Progenitor cell of endocrine pancreas (in vitro differentiated cells): ENCODE results near the gene BCAP31. TPM values are rescaled to one million over a fixed set of nuclear protein-coding genes. Genes with fewer than 3 reads are reported as not detected.

Experiments used
- DNase-seq: peaks from one replicate; pipeline ENCODE4 v3.0.0; 2021; ENCODE audit warnings: low spot score; ENCODE audit not compliant: unreplicated experiment
- H3K27ac Mint-ChIP-seq: 2 replicates; pipeline ENCODE4 v1.8.0; 2021; ENCODE audit warnings: mild to moderate bottlenecking, moderate library complexity, mixed read lengths
- H3K27me3 Mint-ChIP-seq: 2 replicates; pipeline ENCODE4 v1.8.0; 2021; ENCODE audit warnings: mixed read lengths
- H3K36me3 Mint-ChIP-seq: 2 replicates; pipeline ENCODE4 v1.8.0; 2022; ENCODE audit warnings: mixed read lengths; ENCODE audit not compliant: insufficient read depth
- H3K4me1 Mint-ChIP-seq: 2 replicates; pipeline ENCODE4 v1.8.0; 2021; ENCODE audit warnings: low read depth, mixed read lengths
- H3K4me3 Mint-ChIP-seq: 2 replicates; pipeline ENCODE4 v1.8.0; 2021; ENCODE audit warnings: low read depth, mild to moderate bottlenecking, moderate library complexity, mixed read lengths
- H3K9me3 Mint-ChIP-seq: 2 replicates; pipeline ENCODE4 v1.8.0; 2021; ENCODE audit warnings: low read depth, mixed read lengths
- total RNA-seq: library from RNA; stranded (reverse); gene quantifications from 2 replicates; pipeline ENCODE4 v1.2.1, GENCODE V29; 2021
- TF ChIP-seq, protein P1 (sequence below): fragments of 200-600 bp; sonication (generic); IDR thresholded peaks from one replicate; pipeline ENCODE4 v1.5.0; 2021; ENCODE audit warnings: antibody characterized with exemption, mild to moderate bottlenecking; ENCODE audit not compliant: unreplicated experiment

BCAP31 gene
- total RNA-seq, 1 donor from 2014 or later: 142 TPM

DNA sequence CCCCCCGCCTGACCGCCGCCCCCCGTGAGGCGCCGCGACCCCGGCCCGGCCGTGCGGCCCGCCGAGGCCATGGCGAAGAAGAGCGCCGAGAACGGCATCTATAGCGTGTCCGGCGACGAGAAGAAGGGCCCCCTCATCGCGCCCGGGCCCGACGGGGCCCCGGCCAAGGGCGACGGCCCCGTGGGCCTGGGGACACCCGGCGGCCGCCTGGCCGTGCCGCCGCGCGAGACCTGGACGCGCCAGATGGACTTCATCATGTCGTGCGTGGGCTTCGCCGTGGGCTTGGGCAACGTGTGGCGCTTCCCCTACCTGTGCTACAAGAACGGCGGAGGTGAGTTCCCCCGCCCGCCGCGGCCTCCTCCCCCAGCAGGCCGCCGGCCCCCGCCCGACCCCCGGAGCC is 35.7 kb downstream of the BCAP31 start:
- H3K36me3 Mint-ChIP-seq: no peaks in the 10 kb centered on the region
- H3K27ac Mint-ChIP-seq: no peak overlapping the region
- H3K27me3 Mint-ChIP-seq: no peaks in the 10 kb centered on the region
- no peak for DNase-seq
- TF ChIP-seq, protein P1, sequence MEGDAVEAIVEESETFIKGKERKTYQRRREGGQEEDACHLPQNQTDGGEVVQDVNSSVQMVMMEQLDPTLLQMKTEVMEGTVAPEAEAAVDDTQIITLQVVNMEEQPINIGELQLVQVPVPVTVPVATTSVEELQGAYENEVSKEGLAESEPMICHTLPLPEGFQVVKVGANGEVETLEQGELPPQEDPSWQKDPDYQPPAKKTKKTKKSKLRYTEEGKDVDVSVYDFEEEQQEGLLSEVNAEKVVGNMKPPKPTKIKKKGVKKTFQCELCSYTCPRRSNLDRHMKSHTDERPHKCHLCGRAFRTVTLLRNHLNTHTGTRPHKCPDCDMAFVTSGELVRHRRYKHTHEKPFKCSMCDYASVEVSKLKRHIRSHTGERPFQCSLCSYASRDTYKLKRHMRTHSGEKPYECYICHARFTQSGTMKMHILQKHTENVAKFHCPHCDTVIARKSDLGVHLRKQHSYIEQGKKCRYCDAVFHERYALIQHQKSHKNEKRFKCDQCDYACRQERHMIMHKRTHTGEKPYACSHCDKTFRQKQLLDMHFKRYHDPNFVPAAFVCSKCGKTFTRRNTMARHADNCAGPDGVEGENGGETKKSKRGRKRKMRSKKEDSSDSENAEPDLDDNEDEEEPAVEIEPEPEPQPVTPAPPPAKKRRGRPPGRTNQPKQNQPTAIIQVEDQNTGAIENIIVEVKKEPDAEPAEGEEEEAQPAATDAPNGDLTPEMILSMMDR: no peak
- H3K4me1 Mint-ChIP-seq: peaks cover 5% of the 10 kb centered on the region
- H3K4me3 Mint-ChIP-seq: no peak overlapping the region
- H3K9me3 Mint-ChIP-seq: peaks cover 3% of the 10 kb centered on the region

DNA sequence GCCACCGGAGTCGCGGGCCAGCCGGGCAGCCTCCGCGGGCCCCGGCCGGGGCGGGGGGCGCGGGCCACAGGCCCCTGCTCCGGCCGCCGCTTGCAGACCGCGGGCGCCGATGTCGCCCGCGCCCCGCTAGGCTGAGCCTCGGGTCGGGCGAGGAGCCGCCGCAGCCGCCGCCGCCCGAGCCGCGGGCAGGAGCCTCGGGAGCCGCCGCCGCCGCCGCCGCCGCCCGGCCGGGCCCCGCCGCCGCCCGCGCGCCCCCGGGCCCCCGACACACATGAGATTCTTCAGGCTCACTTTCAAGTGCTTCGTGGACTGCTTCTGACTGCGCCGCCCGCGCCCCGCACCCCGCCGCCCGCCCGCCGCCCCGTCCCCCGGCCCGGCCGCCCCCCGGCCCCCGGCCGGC is 36.1 kb downstream of the BCAP31 start:
- no peak overlapping the region for H3K4me3 Mint-ChIP-seq
- H3K4me1 Mint-ChIP-seq: peaks cover 5% of the 10 kb centered on the region
- TF ChIP-seq, protein P1: no peak
- no peak for DNase-seq
- no peaks in the 10 kb centered on the region for H3K36me3 Mint-ChIP-seq
- no peaks in the 10 kb centered on the region for H3K27me3 Mint-ChIP-seq
- peaks cover 3% of the 10 kb centered on the region for H3K9me3 Mint-ChIP-seq
- H3K27ac Mint-ChIP-seq: no peak overlapping the region

DNA sequence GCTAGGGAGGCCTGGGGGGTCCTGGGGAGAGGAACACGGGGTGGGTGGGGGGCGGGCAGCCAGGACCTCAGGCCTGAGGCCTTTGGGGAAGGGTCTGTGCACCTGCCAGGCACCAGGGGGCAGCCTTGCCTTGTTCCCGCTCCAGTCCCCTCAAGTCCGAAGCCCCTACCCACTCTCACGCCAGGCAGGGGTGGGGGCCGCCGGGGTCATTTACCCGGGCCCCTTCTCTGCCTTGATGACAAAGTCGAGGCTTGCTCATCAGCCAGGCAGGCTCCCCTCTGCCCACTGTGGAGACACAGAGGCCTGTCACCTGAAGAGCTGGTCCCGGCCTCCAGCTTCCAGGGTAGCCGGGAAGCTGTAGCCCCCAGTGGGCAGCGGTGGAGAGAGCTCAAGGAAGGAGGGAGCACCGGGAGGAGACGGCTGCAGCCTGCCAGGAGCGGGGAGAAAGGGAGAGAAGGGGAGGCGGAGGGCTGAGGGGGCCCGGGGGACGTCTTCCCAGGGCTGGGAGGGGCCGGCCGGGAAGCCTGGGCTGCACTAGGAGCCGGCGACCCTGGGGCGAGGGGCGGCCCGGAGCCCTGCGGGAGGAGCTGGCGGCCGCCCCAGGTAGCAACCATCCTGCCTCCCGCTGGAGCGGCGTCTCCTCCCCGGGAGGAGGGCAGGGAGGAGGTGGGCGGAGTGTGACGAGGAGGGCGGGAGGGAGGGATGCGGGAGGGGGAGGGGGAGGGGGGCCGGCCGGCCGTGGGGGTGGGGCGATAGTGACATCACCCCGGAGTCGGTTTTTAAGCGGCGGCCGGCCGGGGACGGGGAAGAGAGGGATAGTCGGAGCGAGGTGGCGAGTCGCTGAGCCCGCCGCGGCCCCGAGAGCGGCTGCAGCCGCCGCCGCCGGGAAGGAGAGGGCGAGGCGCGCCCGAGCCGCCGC is 36.8 kb downstream of the BCAP31 start, which contains the start of gene SLC6A8:
SLC6A8 (plus strand) TSS at position 806 of the 919 bp plus-strand sequence. CDS start 649 bp downstream, outside the sequence.
- Mint-ChIP-seq H3K9me3 (peaks cover 8% of the 10 kb centered on the region), H3K4me3 (peak within 1 kb of the TSS; percentile 61), H3K27ac (peak within 1 kb of the TSS; percentile 37), H3K4me1 (peaks cover 5% of the 10 kb centered on the region), H3K36me3 (no peaks in the 10 kb centered on the region), H3K27me3 (no peaks in the 10 kb centered on the region)
- TF ChIP-seq, protein P1: peak; percentile 62
- DNase-seq: peak; percentile 44

DNA sequence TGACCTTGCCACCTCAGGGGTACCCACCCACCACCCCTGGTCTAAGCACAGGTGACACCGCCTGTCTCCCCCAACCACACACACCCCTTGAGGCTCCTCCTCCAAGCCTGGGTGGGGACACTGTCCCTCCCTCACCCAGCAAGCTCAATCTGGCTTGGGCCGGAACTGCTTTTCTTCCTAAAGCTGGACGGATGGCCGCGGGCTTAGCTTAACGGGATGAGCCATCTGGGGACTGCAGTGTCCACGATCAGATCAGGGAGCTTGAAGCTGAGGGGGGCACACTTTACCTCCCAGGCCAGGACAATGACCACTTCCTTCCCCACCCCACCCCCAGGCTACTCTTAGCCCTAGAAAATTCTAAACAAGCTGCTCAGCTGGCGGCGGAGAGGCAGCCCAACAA is 37.5 kb downstream of the BCAP31 start:
- no peak overlapping the region for H3K4me3 Mint-ChIP-seq
- no peaks in the 10 kb centered on the region for H3K27me3 Mint-ChIP-seq
- H3K4me1 Mint-ChIP-seq: peaks cover 5% of the 10 kb centered on the region
- TF ChIP-seq, protein P1: no peak
- no peaks in the 10 kb centered on the region for H3K36me3 Mint-ChIP-seq
- no peak for DNase-seq
- peaks cover 8% of the 10 kb centered on the region for H3K9me3 Mint-ChIP-seq
- peak overlapping the region; percentile 37 for H3K27ac Mint-ChIP-seq

DNA sequence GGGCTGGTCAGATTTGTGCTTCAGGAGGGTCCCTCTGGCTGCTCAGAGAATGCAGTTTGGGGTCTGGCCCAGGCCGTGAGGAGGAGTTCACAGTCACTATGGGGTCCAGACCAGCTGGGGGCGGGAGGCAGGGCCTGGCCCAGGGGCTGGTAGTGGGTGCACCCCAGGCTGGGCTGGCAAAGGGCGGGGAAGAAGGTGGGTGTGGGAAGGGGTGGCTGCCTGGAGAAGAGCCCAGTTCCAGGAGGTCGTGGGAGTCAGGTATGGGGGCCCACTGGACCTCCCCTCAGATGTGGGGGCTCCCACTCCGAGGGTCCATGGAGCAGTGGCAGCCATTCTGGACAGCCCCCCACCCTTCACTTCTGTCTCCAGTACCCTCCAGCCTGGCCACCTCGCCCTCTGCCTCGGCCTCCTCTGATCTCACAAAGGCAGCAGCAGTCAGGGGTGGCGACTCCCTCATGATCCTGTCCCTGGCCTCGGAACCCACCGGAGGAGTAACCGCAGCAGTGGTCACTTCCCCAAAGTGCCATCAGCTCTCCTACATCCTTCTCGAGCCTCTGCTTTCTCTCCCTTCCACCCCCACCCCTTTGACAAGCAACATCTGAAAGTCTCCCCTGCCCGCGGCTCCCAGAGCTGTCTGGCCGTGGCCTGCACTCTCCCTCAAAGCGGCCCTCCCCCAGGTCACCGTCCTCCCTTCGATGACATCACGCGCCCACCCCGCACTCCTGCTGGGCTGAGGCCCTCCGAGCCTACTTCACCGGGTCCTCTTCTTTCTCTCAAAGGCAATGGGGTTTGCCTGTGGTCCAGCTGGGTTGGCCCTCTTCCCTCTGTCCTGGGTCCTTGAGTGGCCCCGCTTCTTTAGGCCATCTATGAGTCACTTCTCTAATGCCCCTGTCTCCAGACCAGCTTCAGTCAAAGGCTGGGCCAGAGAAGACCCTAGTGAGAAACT is 38.2 kb downstream of the BCAP31 start:
- Mint-ChIP-seq H3K9me3 (peaks cover 8% of the 10 kb centered on the region), H3K36me3 (no peaks in the 10 kb centered on the region), H3K27me3 (no peaks in the 10 kb centered on the region), H3K4me1 (peaks cover 5% of the 10 kb centered on the region), H3K27ac (no peak overlapping the region), H3K4me3 (no peak overlapping the region)
- no peak for DNase-seq
- TF ChIP-seq, protein P1: no peak
